GM06990 (cell line): ENCODE data around the gene FTCD.
"Not testable (repeated sequence)": the region's sequence is repeated elsewhere in the genome, so short reads cannot be mapped to it uniquely, and the experiment has no call there.

Source experiments
- DNase-seq: peaks from one replicate; pipeline ENCODE4 v3.0.0-alpha.2; 2011; ENCODE audit not compliant: insufficient read length; ENCODE audit errors: extremely low read depth
- H3K27me3 ChIP-seq: replicated peaks from 2 replicates; pipeline ENCODE4 v1.6.0; 2011; ENCODE audit warnings: low read length; ENCODE audit not compliant: control insufficient read depth, insufficient read depth
- H3K36me3 ChIP-seq: 2 replicates; pipeline ENCODE4 v1.5.1; 2011; ENCODE audit warnings: low read length; ENCODE audit not compliant: control insufficient read depth, insufficient read depth
- H3K4me3 ChIP-seq: replicated peaks from 2 replicates; pipeline ENCODE4 v1.5.1; 2011; ENCODE audit warnings: low read depth, mild to moderate bottlenecking, control low read depth, low read length
- CTCF ChIP-seq: IDR thresholded peaks from 2 replicates; pipeline ENCODE4 v1.5.1; 2011; ENCODE audit warnings: low read length, control low read depth, mild to moderate bottlenecking, inconsistent platforms; ENCODE audit not compliant: insufficient read depth, poor library complexity, severe bottlenecking

FTCD gene

GRCh38 chr21:46183910-46184624, 28.7 kb upstream of the FTCD start, which contains the start of gene SPATC1L:
Gene SPATC1L (minus strand): TSS chr21:46184459. CDS start chr21:46182816, 1,643 bp downstream.
- TF ChIP-seq CTCF = no peak
- no peaks in the 10 kb centered on the region; the same call in 1 of the 2 replicates for H3K36me3 ChIP-seq
- peak; percentile 85 for DNase-seq
- H3K27me3 ChIP-seq = no peaks in the 10 kb centered on the region
- peak within 1 kb of the TSS; percentile 95 for H3K4me3 ChIP-seq

- not testable (repeated sequence) for H3K36me3 ChIP-seq, H3K27me3 ChIP-seq, DNase-seq
- peak overlapping the region; percentile 95 for H3K4me3 ChIP-seq
These were observed 28.0 kb upstream of the FTCD start for GRCh38 chr21:46183337-46183909.

- DNase-seq = no peak
- no peak for TF ChIP-seq CTCF
- no peaks in the 10 kb centered on the region for H3K36me3 ChIP-seq
- no peaks in the 10 kb centered on the region for H3K27me3 ChIP-seq
- H3K4me3 ChIP-seq = no peak overlapping the region
These were observed 27.4 kb upstream of the FTCD start for GRCh38 chr21:46182548-46183336.

- no peak for TF ChIP-seq CTCF
- H3K27me3 ChIP-seq = no peaks in the 10 kb centered on the region
- DNase-seq = no peak
- no peak overlapping the region for H3K4me3 ChIP-seq
- no peaks in the 10 kb centered on the region for H3K36me3 ChIP-seq
These were observed 26.7 kb upstream of the FTCD start for GRCh38 chr21:46181953-46182547.

GRCh38 chr21:46181436-46181835, 26.1 kb upstream of the FTCD start:
- no peak overlapping the region for H3K4me3 ChIP-seq
- no peaks in the 10 kb centered on the region for H3K36me3 ChIP-seq
- TF ChIP-seq CTCF = no peak
- no peak for DNase-seq
- no peaks in the 10 kb centered on the region for H3K27me3 ChIP-seq

GRCh38 chr21:46180778-46181391, 25.5 kb upstream of the FTCD start:
- H3K27me3 ChIP-seq = no peaks in the 10 kb centered on the region
- no peak overlapping the region for H3K4me3 ChIP-seq
- no peaks in the 10 kb centered on the region for H3K36me3 ChIP-seq
- DNase-seq = no peak
- TF ChIP-seq CTCF = no peak
